NCI-H1417 (cell line): ENCODE results near the gene AOPEP.
A peak's percentile ranks its signal among the peaks of the same experiment; 100 is the strongest.

Experiments used
- DNase-seq, 3 experiments: peaks; one replicate each; lab custom pipeline; 2025; lab: John Stamatoyannopoulos, UW

The AOPEP gene

DNA sequence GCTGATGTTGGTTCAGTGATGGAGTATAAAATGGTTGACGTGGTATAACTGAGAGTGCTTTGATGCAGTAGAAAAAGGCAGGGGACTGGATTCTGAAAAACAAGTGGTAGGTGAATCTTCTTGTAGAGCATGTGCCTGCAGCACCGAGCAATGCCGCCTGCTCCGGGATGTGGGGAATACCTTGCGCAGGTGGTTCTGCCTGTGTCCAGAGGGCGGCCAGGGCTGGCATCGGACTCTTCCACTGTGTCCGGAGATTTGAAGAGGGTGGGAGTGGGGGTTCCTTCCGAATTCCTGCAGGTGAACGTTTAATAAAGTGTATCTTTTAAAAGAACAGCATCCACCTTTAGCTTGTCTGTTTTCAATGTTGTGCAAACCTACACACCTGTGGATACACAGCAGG lies 353.0 kb downstream of the AOPEP start:
- DNase-seq, result no peak

DNA sequence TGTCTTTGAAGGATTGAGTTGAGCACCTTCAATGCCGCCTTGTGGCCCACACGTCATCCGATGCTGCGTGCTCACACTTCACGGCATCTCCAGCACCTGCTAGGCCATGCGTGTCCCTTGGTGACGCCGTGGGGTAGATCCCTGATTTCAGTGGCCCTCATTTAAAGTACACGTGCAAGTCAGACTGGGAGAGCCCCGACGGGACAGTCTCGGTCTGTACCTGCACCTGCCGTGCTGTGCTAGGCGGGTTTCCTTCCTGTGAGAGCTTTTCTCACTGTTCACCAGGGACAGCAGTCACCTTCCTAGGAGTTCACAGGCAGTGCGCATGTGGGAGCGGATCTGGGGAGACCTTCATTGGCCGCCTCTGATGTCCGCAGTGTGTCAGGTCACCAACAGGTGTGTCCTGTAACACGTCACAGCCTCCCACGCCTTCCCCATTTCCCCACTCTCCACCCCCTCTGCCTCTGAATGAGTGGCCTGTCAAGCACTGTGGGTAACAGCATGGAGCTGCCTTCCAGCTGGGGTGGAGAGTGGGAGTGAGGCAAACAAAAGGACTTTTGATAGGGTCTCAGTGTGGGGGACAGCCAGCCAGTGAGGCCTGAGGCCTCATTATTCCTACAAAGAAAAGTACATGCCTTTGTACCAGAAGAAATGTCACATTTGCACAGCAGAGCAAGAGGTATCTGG lies 354.6 kb downstream of the AOPEP start:
- peak in 1 of 3 experiments; percentile 40 for DNase-seq

DNA sequence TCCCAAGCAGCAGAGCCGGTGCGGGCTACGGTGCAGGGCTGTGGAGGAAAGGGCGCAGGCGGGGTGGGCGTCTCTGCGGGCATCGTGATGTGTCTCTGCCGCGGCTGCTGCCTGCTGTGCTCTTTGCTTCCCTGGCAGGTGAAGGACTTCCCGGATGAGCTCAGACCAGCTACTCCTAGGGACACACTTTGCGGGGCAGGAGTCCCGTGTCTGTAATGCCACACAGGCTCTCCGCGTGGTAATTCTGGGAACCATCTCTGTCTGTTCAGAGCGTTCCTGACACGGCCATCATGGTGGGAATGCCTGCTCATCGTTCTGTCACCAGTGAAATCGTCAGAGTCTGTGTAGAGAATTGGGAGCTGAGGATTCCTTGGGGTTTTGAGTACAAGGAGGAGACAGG lies 355.5 kb downstream of the AOPEP start:
- DNase-seq, result no peak

DNA sequence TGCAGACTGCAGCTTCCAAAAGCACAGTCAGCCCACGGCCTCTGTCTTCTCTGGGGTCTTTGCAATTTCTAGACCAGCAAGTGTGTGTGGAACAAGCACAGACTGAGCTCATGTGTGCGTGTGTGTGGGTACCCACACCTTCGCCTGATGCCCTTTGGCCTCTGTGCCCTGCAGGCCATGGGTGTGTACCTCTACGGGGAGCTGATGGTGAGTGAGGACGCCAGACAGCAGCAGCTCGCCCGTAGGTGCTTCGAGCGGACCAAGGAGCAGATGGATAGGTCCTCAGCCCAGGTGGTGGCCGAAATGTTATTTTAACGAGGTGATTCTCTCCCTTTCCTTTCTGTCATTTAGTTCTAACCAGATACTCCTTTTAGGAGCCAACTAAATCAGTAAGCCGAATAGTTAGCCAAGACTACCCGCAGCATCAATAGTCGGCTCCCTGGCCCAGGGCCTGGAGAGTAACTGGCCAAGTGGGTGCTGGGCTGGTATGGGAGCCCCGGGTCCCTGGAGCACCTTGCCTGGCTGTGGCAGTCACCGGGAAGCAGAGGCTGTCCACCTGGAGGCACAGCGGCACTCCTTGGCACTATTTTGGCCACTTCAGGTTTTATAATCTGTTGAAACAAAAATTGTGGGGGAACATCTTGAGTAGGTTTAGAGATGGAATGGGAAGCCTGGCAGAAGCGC lies 356.0 kb downstream of the AOPEP start:
- DNase-seq, result no peak

DNA sequence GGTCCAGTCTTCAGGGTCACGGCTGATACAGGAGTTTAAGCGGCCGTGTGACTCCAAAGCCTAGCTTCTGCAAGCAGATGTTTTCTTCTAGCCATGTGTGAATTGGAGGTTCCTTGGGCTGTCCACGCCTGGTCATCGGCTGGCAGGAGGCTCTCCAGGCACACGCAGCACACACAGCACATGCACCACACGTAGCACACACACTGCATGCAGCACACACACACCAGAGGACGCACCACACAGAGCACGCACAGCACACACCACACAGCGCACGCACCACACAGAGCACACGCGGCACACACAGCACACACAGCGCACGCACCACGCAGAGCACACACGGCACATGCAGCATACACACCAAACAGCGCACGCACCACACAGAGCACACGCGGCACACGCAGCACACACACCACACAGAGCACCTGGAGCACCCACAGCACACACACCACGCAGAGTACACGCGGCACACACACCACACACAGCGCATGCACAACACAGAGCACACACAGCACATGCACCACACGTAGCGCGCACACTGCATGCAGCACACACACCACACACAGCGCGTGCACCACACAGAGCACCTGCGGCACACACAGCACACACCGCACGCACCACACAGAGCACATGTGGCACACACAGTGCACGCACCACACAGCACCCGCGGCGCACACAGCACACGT lies 356.7 kb downstream of the AOPEP start:
- DNase-seq, result no peak

DNA sequence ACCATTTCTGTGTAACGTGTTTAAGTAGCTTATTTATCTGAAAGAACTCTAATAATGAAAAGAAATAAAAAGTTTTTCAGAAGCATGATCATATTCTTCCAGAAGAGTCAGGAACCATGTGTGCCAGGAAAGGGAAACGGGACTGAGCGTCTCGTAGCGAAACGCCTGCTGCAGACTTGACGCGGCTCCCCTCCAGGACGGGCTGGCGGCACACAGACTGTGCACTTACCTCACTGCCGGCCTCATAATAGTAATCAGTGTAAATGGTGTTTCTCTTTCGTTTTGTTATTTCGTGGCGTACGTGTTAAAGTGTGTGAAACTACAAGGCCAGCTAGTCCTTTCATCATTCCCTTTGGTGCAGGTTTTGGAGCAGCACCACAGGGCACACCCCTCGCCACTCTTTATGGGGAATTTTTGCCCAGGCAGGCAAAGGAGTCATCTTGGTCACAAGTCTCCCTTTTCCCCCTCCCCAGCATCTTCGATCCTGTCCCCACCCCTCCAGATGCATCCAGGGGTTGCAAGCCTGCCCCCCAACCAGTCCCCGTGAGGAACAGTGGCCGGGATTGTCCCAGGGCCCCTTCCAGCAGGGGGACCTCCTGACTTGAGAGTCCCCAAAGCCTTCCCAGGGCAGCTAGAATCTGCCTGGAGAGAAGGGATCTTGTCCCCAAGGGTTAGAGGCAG lies 357.9 kb downstream of the AOPEP start:
- no peak for DNase-seq

DNA sequence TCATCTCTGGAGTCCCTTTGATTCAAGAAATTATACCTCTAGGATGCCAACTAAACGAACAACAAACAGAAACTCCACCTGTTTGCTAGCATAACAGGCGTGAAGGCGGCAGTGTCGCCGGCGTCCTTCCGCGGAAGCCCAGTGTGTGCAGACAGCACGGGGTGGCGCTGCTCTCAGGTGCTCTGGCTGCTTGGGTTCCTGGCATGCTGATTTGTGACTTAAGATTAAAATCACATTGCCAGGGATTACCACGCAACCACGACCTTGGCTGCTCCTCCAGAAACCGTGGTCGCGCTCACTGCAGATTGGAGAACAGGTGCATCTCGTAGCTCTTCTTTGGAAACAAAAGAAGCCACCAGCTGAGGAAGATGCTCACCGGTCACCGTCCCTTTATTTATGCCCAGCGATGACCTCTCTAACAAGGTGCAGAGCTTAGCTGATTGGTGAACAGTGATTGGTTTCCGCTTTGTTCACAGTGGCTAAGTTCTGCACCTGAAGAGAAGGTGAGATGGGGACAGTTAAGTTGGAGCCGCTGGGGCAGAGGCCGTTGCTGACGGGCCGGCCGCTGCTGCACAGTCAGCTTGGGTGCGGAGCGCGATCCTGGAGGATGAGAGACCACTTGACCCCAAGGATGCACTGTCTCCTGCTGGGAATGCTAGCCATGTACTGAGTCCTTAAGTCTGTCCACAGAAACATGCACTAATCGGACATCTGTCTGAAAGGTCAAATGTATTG lies 358.7 kb downstream of the AOPEP start:
- peak in 1 of 3 experiments; percentile 18 for DNase-seq

DNA sequence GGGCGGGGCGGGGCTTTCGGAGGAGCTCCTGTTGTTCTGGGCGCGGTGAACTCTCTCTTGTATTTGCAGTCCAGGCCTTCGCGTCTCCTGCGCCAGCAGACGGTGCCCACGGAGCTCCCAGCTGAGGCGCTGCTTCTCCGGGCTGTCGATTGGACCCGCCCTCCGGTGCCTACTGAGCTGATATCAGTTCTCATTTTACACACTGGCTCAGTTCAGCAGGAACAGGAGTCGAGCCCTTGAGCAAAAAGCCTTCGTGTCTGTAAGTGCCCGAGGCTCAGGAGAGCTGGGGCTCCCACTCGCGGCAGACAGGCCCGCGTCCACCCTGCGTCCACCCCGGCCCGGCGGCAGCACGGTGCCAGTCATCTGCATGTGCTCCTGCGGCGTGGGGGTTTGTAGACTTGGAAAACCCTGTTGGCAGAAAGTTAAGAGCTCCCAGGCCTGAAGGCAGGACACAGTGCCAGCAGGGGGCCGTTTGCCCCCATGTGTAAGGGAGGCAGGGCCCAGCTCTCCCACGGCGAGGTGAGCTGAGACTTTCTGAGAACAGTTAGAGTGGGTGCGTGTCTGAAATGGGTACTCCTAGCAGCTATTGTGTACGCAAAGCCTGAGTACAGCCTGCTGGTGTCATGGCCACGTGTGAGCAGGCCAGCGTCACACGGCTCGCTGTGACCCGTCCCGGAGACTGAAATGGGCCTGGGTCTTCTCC lies 359.5 kb downstream of the AOPEP start:
- peak in 1 of 3 experiments; percentile 45 for DNase-seq

DNA sequence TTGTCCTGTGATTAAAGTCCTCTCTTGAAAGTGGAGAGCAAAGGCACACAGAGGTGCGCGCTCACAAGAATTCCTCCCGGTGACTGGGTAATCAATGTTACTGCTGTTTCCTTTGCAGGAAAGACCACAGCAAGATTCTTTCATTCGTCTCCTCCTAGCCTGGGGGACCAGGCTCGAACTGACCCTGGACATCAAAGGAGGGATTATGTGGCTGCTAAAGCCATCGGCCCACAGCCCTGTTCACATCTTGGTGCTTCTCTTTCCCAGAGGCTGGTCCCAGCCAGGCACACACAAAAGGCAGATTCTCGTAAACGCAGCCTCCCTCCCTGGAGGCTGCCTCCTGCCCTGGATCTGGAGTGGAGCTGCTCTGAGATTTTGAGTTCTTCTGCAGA lies 360.1 kb downstream of the AOPEP start:
- no peak for DNase-seq

DNA sequence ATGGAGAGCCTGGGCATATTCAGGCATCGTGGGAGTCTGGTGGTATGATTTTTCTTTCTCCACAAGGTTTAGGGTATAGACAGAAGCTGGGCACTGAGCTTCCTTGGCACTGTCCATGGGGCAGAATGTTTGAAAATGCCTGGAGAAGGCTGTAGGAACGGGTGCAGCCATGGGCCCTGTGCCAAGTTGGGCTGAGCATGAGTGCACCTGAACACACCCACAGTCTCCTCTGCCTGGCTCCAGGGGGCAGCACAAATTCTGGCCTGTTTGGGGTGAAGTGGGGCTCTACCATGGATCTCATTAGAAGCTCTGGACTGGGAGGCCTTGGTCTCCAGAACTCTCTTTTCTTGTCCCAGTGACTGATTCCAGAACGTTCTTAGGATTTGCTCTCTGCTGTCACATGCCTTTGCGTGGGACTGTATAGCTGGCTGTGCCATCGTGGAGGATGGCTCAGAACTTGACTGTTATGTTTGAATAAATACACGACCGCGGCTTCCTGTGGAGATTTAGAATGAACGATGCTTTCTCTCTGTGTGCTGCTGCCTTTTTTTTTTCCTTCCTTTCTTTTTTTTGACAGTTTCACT lies 361.3 kb downstream of the AOPEP start:
- no peak for DNase-seq

DNA sequence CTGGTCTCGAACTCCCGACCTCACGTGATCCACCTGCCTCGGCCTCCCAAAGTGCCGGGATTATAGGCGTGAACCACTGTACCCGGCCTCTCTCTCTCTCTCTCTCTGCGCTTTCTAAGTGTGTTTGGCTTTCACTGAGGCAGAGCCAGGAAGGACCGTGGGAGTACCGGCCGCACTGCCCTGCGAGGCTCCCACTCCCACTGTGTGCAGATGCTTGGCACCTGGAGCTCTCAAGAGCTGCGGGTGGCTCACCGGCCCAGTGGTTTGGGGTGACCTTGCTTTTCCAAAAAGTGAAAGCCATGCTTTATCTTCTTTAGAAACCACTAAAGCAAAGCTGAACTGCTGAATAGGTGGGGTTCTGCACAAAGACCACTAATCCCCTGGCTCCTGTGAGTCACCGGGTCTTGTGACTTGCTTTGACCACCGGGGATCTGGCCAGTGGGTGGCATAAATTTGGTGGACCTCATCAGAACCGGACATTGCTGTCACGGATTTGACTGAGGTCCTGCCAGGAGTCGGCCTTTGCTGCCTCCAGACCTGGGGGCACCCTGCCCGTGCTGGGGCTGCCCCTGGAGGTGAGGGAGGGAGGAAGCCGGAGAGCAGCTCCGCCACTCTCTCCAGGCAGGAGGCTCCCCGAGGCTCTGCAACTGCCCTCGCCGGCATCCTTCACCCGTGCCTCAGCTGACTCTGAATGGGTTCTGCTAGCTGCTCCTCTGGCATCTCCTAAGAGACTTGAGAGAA lies 362.1 kb downstream of the AOPEP start:
- DNase-seq, result no peak

DNA sequence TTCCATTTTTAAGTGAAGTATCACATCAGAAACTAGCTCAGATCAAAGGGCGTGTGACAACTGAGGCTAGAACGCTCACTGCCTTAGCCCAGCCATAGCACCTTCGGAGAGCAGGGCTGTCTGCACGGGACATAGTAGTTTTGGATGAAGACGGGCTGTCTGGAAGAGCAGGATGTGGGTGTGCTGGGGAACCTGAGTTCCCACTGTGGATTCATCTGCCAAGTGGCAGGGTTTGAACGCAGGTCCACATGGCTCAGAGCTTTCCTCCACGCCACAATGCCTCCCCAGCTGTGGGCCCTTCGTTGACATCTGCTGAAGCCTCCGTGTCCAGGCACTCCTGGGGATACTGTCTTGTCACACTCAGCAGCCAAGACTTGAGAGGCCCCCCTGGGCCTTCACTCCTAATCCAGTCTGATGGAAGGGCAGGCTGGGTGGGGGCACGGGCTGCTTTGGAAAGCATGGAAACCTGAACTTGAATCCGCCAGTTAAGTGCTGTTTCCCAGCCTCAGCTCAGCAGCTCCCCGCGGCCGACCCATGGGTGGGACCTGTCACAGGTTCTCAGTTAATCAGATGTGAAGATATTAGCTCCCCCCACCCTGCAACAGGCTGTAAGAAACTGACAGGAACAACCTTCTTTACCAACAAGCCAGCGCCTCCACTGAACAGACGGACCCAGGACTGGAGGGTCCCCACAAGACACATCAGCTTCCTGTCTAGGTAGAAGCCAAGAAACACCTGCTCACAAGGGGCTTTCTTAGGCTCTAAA lies 362.9 kb downstream of the AOPEP start:
- no peak for DNase-seq

DNA sequence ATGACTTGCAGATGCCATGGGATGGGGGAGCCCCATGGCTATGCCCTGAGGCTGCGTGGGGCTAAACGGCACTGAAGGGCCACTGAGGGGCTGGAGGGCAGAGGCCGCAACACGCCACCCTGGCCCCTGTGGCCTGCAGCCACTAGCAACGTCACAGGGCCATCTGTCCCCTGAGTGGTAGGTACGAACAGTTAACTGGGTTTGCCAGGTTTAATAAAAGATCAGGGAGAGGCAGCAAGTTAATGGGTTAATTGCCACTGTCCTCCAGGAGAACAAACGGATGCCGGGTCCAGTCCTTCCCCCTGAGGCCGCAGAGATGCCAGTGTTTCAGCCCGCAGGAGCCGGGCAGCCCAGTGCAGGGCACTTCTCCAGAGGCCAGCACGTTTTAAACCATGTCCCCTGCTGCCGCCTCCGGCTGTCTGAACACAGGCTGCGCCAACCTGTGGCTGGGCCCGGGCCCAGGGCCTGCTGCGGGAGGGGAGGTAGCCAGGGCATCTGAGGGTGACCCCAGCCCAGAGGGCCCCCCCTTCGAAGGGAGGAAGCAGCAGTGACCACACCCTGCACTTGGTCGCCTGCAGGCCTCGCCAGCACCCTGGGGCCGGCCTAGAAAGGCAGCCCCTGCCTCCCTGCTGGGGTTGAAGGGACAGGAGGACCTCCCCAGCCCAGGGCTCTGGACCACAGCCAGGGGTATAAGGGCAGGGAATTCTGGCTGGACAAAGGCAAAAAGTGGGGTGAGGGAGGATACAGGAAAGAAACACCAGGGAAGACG lies 363.7 kb downstream of the AOPEP start:
- DNase-seq, result no peak

DNA sequence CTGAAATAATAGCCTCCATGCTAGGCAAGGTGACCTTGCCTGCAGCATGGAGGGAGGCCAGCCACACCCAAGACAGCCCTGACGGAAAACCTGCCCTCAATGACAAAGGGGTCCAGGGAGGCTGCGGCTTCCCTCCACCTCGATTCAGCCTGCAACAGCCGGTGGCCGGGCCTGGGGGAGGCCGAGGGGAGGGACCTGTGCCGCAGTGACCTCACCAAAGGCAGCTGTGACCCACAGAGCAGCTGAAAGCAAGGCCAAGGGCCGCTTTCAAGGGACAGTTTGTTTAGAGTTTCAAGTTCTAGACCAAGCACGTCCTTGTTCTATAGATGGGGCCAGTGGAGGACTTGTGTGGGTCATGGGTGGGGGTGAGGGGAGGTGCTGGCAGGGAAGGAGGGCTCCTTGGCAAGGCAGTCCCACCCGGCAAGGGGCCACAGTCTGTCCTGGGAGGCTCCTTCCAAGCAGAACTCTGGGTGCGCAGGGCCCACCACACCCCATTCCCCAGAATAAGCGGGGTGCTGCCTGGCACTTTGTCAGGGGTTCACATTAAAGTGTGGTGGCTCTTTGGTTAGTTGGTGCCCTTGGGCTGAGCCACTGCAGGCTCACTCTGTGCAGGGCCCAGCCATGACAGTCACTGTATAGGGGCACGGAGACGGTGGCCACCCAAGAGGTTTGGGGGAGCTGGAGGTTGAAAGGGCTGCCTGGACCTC lies 364.5 kb downstream of the AOPEP start:
- DNase-seq, result no peak

DNA sequence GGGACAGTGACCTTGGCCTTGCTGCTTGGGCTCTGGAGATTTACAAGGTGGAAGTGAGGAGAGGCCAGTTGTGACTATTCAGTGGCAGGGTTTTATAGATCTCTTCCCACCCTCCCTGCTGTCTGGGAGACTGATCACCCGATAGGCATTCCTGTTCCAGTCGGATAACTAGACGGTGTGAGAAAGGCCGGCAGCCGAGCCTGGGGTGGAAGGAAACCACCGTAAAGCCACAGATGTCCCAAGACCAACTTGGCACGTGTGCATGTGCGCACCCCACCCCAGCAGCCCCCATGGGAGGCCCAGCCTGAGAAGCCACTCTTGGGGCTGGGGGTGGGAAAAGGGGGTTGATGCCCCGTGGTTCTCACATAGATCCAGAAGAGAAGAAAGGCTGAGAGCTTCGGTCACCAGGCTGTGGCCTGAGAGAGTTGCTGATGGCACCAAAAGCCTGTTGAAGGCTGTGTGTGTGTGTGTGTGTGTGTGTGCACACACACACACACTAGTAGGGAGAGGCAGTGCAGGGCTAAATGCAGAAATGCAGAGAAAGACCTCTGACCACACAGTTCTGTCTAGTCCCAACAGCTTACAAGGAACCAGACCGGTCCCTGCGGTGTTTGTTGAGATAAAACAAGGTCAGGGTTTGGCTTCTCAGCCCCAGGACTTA lies 365.2 kb downstream of the AOPEP start:
- DNase-seq, result no peak

DNA sequence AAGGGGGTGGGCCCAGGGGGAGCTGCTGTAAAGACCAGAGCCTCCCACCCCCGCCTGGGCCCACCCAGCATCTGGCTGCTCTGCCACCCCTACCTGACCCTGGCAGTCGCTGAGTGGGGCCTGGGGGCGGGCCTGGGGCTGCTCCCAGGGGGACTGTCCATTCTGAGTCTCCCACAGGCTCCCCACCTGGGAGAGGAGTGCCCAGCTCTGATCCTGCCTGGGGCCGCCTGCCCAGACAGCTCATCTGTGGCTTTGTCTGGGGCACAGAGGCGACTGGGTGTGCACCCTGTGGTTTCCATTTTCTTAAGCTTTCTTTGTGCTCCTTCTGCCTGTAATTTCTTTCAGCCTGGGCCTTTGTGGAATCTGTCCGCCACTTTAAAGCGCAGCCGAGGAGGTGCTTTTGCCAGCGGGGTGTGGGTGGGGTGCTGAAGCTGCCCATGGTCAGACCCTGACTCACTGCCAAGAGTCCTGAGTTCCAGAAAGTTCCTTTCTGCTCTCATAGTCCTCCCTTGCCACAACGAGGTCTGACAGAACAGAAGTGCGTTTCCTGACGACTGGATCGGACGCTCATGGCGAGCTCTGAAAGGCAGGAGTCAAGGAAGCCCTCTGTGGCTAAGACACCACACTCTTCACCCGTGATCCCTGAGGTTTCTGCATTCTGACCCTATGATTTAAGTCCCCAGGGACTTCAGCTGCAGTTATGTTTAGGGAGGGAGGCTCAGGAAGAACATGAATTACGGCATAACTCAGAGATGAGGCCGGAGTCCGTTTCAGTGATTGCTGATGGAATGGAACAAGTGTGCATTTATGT lies 366.0 kb downstream of the AOPEP start:
- DNase-seq, result peak in 1 of 3 experiments; percentile 29

DNA sequence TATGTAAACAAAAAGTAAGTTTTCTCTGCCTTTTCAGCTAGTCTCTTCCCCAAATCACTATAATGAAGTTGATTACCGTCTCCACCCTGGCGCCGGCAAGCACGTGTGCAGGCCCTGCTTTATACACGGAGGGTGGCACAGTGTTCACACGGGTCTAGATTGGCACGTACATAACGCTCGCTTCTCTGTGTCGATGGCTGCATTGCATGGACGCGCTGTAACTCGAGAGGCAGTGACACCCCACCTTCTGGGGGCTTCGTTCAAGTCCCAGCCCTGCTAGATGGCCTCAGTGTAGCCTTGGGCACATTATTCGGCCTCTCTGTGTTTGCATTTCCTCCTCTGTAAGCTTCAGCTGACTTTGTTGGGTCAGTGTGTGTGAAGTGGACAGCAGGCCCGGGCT lies 367.1 kb downstream of the AOPEP start:
- no peak for DNase-seq
